ENCODE data around the gene PHLPP1. TPM values are rescaled to one million over a fixed set of nuclear protein-coding genes. Genes with fewer than 3 reads are reported as not detected.
A peak's percentile ranks its signal among the peaks of the same experiment; 100 is the strongest.

PHLPP1 gene
- total RNA-seq, 1 donor from 2014 or later, result 18.0 TPM

GRCh38 chr18:62729487-62730386 lies 14.4 kb downstream of the PHLPP1 start:
- Mint-ChIP-seq H3K4me1 (ENCODE audit: low read depth) (peaks cover 7% of the 10 kb centered on the region), H3K27ac (peak overlapping the region; percentile 35), H3K4me3 (ENCODE audit: low read depth) (no peak overlapping the region), H3K27me3 (no peaks in the 10 kb centered on the region), H3K36me3 (ENCODE audit: insufficient read depth) (peaks cover 15% of the 10 kb centered on the region), H3K9me3 (ENCODE audit: low read depth) (peaks cover 14% of the 10 kb centered on the region)
- DNase-seq (ENCODE audit: low spot score, unreplicated experiment), result no peak
- TF ChIP-seq CTCF (IDR thresholded peaks at IDR 0.05; ENCODE audit: unreplicated experiment), result no peak

GRCh38 chr18:62730941-62731340 lies 15.6 kb downstream of the PHLPP1 start:
- Mint-ChIP-seq H3K27ac (no peak overlapping the region), H3K36me3 (ENCODE audit: insufficient read depth) (peaks cover 14% of the 10 kb centered on the region), H3K9me3 (ENCODE audit: low read depth) (peaks cover 14% of the 10 kb centered on the region), H3K4me1 (ENCODE audit: low read depth) (peaks cover 5% of the 10 kb centered on the region), H3K4me3 (ENCODE audit: low read depth) (no peak overlapping the region), H3K27me3 (no peaks in the 10 kb centered on the region)
- no peak for DNase-seq (ENCODE audit: low spot score, unreplicated experiment)
- no peak for TF ChIP-seq CTCF (IDR thresholded peaks at IDR 0.05; ENCODE audit: unreplicated experiment)

GRCh38 chr18:62732617-62733016 lies 17.3 kb downstream of the PHLPP1 start:
- Mint-ChIP-seq H3K27ac (no peak overlapping the region), H3K27me3 (no peaks in the 10 kb centered on the region), H3K9me3 (ENCODE audit: low read depth) (peaks cover 17% of the 10 kb centered on the region)

GRCh38 chr18:62734290-62734689 lies 18.9 kb downstream of the PHLPP1 start:
- Mint-ChIP-seq H3K9me3 (ENCODE audit: low read depth) (peaks cover 20% of the 10 kb centered on the region), H3K4me3 (ENCODE audit: low read depth) (no peak overlapping the region), H3K4me1 (ENCODE audit: low read depth) (peaks cover 13% of the 10 kb centered on the region), H3K27me3 (no peaks in the 10 kb centered on the region), H3K36me3 (ENCODE audit: insufficient read depth) (peaks cover 15% of the 10 kb centered on the region), H3K27ac (no peak overlapping the region)
- DNase-seq (ENCODE audit: low spot score, unreplicated experiment), result no peak
- TF ChIP-seq CTCF (IDR thresholded peaks at IDR 0.05; ENCODE audit: unreplicated experiment), result no peak

More at GRCh38 chr18:62732617-62733016, 17.3 kb downstream of the PHLPP1 start:
- Mint-ChIP-seq H3K4me3 (ENCODE audit: low read depth) (no peak overlapping the region), H3K36me3 (ENCODE audit: insufficient read depth) (peaks cover 15% of the 10 kb centered on the region), H3K4me1 (ENCODE audit: low read depth) (peaks cover 11% of the 10 kb centered on the region)
- no peak for DNase-seq (ENCODE audit: low spot score, unreplicated experiment)
- no peak for TF ChIP-seq CTCF (IDR thresholded peaks at IDR 0.05; ENCODE audit: unreplicated experiment)

GRCh38 chr18:62735387-62735786 lies 20.0 kb downstream of the PHLPP1 start:
- Mint-ChIP-seq H3K4me3 (ENCODE audit: low read depth) (no peak overlapping the region), H3K4me1 (ENCODE audit: low read depth) (peaks cover 20% of the 10 kb centered on the region), H3K9me3 (ENCODE audit: low read depth) (peaks cover 21% of the 10 kb centered on the region), H3K36me3 (ENCODE audit: insufficient read depth) (peaks cover 15% of the 10 kb centered on the region), H3K27me3 (no peaks in the 10 kb centered on the region), H3K27ac (no peak overlapping the region)
- DNase-seq (ENCODE audit: low spot score, unreplicated experiment), result no peak
- no peak for TF ChIP-seq CTCF (IDR thresholded peaks at IDR 0.05; ENCODE audit: unreplicated experiment)
